GM12874 (cell line): ENCODE data around the gene NTM.

Source experiments
- CTCF ChIP-seq: IDR thresholded peaks from 2 replicates; pipeline ENCODE4 v1.5.1; 2011; ENCODE audit warnings: low read depth, mild to moderate bottlenecking, control low read depth, low read length, moderate library complexity; ENCODE audit not compliant: insufficient read depth

NTM gene

GRCh38 chr11:131841028-131841427, 470.6 kb downstream of the NTM start:
- TF ChIP-seq CTCF = no peak

GRCh38 chr11:131841925-131842635, 471.7 kb downstream of the NTM start:
- TF ChIP-seq CTCF = no peak

- no peak for TF ChIP-seq CTCF
Measured at GRCh38 chr11:131845255-131845654, 474.8 kb downstream of the NTM start.

- no peak for TF ChIP-seq CTCF
Measured at GRCh38 chr11:131849485-131849884, 479.1 kb downstream of the NTM start.

- no peak for TF ChIP-seq CTCF
Measured at GRCh38 chr11:131850507-131850906, 480.1 kb downstream of the NTM start.

- TF ChIP-seq CTCF = no peak
Measured at GRCh38 chr11:131851964-131852755, 481.7 kb downstream of the NTM start.

- no peak for TF ChIP-seq CTCF
Measured at GRCh38 chr11:131852757-131853156, 482.3 kb downstream of the NTM start.
